Measurements from ENCODE around the gene IRAK2. TPM values are rescaled to one million over a fixed set of nuclear protein-coding genes. Genes with fewer than 3 reads are reported as not detected.

Gene IRAK2
- total RNA-seq, 1 donor from 2014 or later = 0.44 TPM

- H3K9me3 Mint-ChIP-seq = no peaks in the 10 kb centered on the region
- no peak for DNase-seq (ENCODE audit: low read depth, low spot score)
- no peak overlapping the region for H3K4me3 Mint-ChIP-seq
- no peak for TF ChIP-seq CTCF (conservative IDR thresholded peaks at IDR 0.05)
- peaks cover 2% of the 10 kb centered on the region for H3K36me3 Mint-ChIP-seq (ENCODE audit: low read depth)
- H3K4me1 Mint-ChIP-seq = no peaks in the 10 kb centered on the region
- no peaks in the 10 kb centered on the region for H3K27me3 Mint-ChIP-seq (ENCODE audit: low read depth)
- no peak overlapping the region for H3K27ac Mint-ChIP-seq (ENCODE audit: unreplicated experiment)
Observed at GRCh38 chr3:10215578-10216368, 51.1 kb downstream of the IRAK2 start.

GRCh38 chr3:10217359-10217758, 52.6 kb downstream of the IRAK2 start:
- no peak overlapping the region for H3K4me3 Mint-ChIP-seq
- no peaks in the 10 kb centered on the region for H3K27me3 Mint-ChIP-seq (ENCODE audit: low read depth)
- H3K4me1 Mint-ChIP-seq = no peaks in the 10 kb centered on the region
- no peak for DNase-seq (ENCODE audit: low read depth, low spot score)
- H3K9me3 Mint-ChIP-seq = no peaks in the 10 kb centered on the region
- no peak for TF ChIP-seq CTCF (conservative IDR thresholded peaks at IDR 0.05)
- H3K36me3 Mint-ChIP-seq (ENCODE audit: low read depth) = peaks cover 2% of the 10 kb centered on the region
- H3K27ac Mint-ChIP-seq (ENCODE audit: unreplicated experiment) = no peak overlapping the region

DNA sequence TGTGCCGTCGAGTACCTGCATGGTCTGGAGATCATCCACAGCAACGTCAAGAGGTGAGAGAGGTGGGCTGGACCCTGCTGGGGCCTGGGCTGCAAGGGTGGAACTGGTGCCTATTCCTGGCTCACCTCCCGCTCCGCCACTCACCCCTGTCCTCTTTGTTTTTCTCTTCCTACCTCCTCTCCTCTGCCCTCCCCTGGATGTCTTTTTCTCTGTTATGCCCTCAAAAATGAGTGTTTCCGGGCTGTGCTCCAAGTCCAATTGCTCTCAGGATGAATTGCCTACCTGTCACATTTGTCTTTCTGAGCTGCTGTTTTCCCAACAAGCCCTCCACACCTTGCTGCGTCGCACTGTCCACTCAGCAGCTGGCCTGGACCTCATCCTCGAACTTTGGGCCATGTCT, 55.0 kb downstream of the IRAK2 start:
- H3K27me3 Mint-ChIP-seq (ENCODE audit: low read depth) = no peaks in the 10 kb centered on the region
- H3K4me1 Mint-ChIP-seq = peaks cover 3% of the 10 kb centered on the region
- H3K9me3 Mint-ChIP-seq = no peaks in the 10 kb centered on the region
- no peak for DNase-seq (ENCODE audit: low read depth, low spot score)
- H3K27ac Mint-ChIP-seq (ENCODE audit: unreplicated experiment) = no peak overlapping the region
- H3K36me3 Mint-ChIP-seq (ENCODE audit: low read depth) = peaks cover 2% of the 10 kb centered on the region
- H3K4me3 Mint-ChIP-seq = no peak overlapping the region
- TF ChIP-seq CTCF (conservative IDR thresholded peaks at IDR 0.05) = no peak

- H3K4me3 Mint-ChIP-seq = no peak overlapping the region
- H3K27ac Mint-ChIP-seq (ENCODE audit: unreplicated experiment) = no peak overlapping the region
- peaks cover 10% of the 10 kb centered on the region for H3K4me1 Mint-ChIP-seq
Observed at GRCh38 chr3:10223676-10224639, 59.2 kb downstream of the IRAK2 start.

More at GRCh38 chr3:10223676-10224639, 59.2 kb downstream of the IRAK2 start:
- TF ChIP-seq CTCF (conservative IDR thresholded peaks at IDR 0.05) = no peak
- H3K27me3 Mint-ChIP-seq (ENCODE audit: low read depth) = no peaks in the 10 kb centered on the region
- no peaks in the 10 kb centered on the region for H3K36me3 Mint-ChIP-seq (ENCODE audit: low read depth)
- no peak for DNase-seq (ENCODE audit: low read depth, low spot score)
- H3K9me3 Mint-ChIP-seq = no peaks in the 10 kb centered on the region

Data from neural crest cell (in vitro differentiated cells).